B cell (primary cell): Measurements from ENCODE around the gene U2AF2. TPM values are rescaled to one million over a fixed set of nuclear protein-coding genes. Genes with fewer than 3 reads are reported as not detected.

Source experiments
- ATAC-seq: fragments of 200-7000 bp; cut with Tn5 transposase; one replicate; pipeline ENCODE4 v1.10.0; 2021; ENCODE audit warnings: low read depth, mild to moderate bottlenecking, moderate number of reproducible peaks, moderate library complexity
- CTCF ChIA-PET: fragments of 350-600 bp; sonication (Branson Sonifier 250); formaldehyde crosslinking; loops from one replicate; lab custom pipeline; 2021; ENCODE audit warnings: antibody characterized with exemption, inconsistent platforms; lab: Charles Lee
- POLR2A ChIA-PET: fragments of 350-600 bp; sonication (Branson Sonifier 250); formaldehyde crosslinking; loops from one replicate; lab custom pipeline; 2021; ENCODE audit warnings: antibody characterized with exemption; lab: Charles Lee
- DNase-seq: peaks from one replicate; pipeline ENCODE4 v3.0.0; 2013
- H2AFZ ChIP-seq: 2 replicates; pipeline ENCODE4 v1.6.1; 2012; ENCODE audit warnings: mild to moderate bottlenecking, low read depth, low read length; ENCODE audit not compliant: insufficient read depth, poor library complexity, severe bottlenecking
- H3K27ac ChIP-seq, 2 donors: 1 replicate in 1 of 2; 2 replicates in 1 of 2; pipeline ENCODE4 v1.5.1; 2012 to 2013; ENCODE audit warnings: low read length in 2 of 2, mild to moderate bottlenecking in 2 of 2, moderate library complexity in 1 of 2
- H3K27me3 ChIP-seq, 4 experiments: fragments of 200-600 bp in 1 of 4; sonication (generic) in 1 of 4; replicated peaks in 1 of 4; 1 replicate in 2 of 4; 2 replicates in 2 of 4; pipeline versions ENCODE4 v1.6.1 to v1.7.0; 2013 to 2016; ENCODE audit warnings: low read length in 3 of 4, mild to moderate bottlenecking in 2 of 4, mixed read lengths in 1 of 4, moderate library complexity in 1 of 4; ENCODE audit not compliant: insufficient read depth in 4 of 4, control insufficient read depth in 3 of 4; ENCODE audit errors: control extremely low read depth in 1 of 4
- H3K36me3 ChIP-seq, 2 experiments: replicated peaks in 1 of 2; 1 replicate in 1 of 2; 2 replicates in 1 of 2; pipeline versions ENCODE4 v1.6.1 to v1.7.1; 2013; ENCODE audit warnings: low read length in 1 of 2; ENCODE audit not compliant: insufficient read depth in 2 of 2, control insufficient read depth in 1 of 2; ENCODE audit errors: control extremely low read depth in 1 of 2, extremely low read depth in 1 of 2
- H3K4me1 ChIP-seq, 2 donors: fragments of 200-600 bp in 1 of 2; sonication (generic) in 1 of 2; 1 replicate in 1 of 2; 2 replicates in 1 of 2; pipeline versions ENCODE4 v1.5.1 to v1.6.1; 2013 to 2017; ENCODE audit warnings: low read length in 2 of 2; ENCODE audit not compliant: control insufficient read depth in 2 of 2, insufficient read depth in 2 of 2
- H3K4me2 ChIP-seq: replicated peaks from 2 replicates; pipeline ENCODE3; 2012; ENCODE audit warnings: mild to moderate bottlenecking, low read depth, low read length; ENCODE audit not compliant: poor library complexity, severe bottlenecking
- H3K4me3 ChIP-seq, 5 experiments: fragments of 200-600 bp in 1 of 5; sonication (generic) in 1 of 5; 1 replicate in 3 of 5; 2 replicates in 2 of 5; pipeline versions ENCODE4 v1.5.1 to v1.7.0; 2011 to 2016; ENCODE audit warnings: low read length in 4 of 5, mild to moderate bottlenecking in 4 of 5, low read depth in 2 of 5, control low read depth in 1 of 5, moderate library complexity in 1 of 5; ENCODE audit not compliant: insufficient read depth in 1 of 5; ENCODE audit errors: control extremely low read depth in 1 of 5, extremely low read depth in 1 of 5
- H3K79me2 ChIP-seq: fragments of 200-600 bp; sonication (generic); one replicate; pipeline ENCODE4 v1.6.0; 2016; ENCODE audit warnings: low read length; ENCODE audit not compliant: control insufficient read depth, insufficient read depth
- H3K9ac ChIP-seq: fragments of 200-600 bp; sonication (generic); 2 replicates; pipeline ENCODE4 v1.6.1; 2017; ENCODE audit warnings: mild to moderate bottlenecking, low read length, moderate library complexity
- H3K9me3 ChIP-seq, 3 donors: one replicate each; pipeline versions ENCODE4 v1.6.1 to v1.7.1; 2013; ENCODE audit warnings: low read length in 2 of 3; ENCODE audit not compliant: control insufficient read depth in 2 of 3, insufficient read depth in 1 of 3; ENCODE audit errors: control extremely low read depth in 1 of 3
- H4K20me1 ChIP-seq: 2 replicates; pipeline ENCODE4 v1.6.0; 2012; ENCODE audit warnings: mild to moderate bottlenecking, low read length; ENCODE audit not compliant: insufficient read depth, control insufficient read depth, poor library complexity, severe bottlenecking
- H3K27ac Mint-ChIP-seq: one replicate; pipeline ENCODE4 v1.8.0; 2021; ENCODE audit warnings: mixed read lengths
- H3K27me3 Mint-ChIP-seq: one replicate; pipeline ENCODE4 v1.8.0; 2021; ENCODE audit warnings: mixed read lengths
- H3K4me1 Mint-ChIP-seq: one replicate; pipeline ENCODE4 v1.8.0; 2021; ENCODE audit warnings: mixed read lengths
- H3K4me3 Mint-ChIP-seq: one replicate; pipeline ENCODE4 v1.8.0; 2021; ENCODE audit warnings: mixed read lengths
- H3K9me3 Mint-ChIP-seq: one replicate; pipeline ENCODE4 v1.8.0; 2022; ENCODE audit warnings: mixed read lengths; ENCODE audit not compliant: insufficient read depth
- EZH2 ChIP-seq: IDR thresholded peaks from 2 replicates; pipeline ENCODE4 v1.6.1; 2012; ENCODE audit warnings: borderline replicate concordance, low read depth, mild to moderate bottlenecking, moderate library complexity, low read length; ENCODE audit not compliant: insufficient read depth, poor library complexity, severe bottlenecking
- WGBS: methylation state at CpG from one replicate; pipeline ENCODE4 v1.1.5; 2013; ENCODE audit warnings: missing lambda C conversion rate; ENCODE audit not compliant: insufficient coverage; 5-methylcytosine and 5-hydroxymethylcytosine counted together
- intact Hi-C: fragments of 100-400 bp; cut with micrococcal nuclease; formaldehyde crosslinking; loops from one replicate; pipeline ENCODE4 v1.10.0; 2022
- polyA plus RNA-seq: library from polyadenylated mRNA; depleted of rRNA; stranded (reverse); fragments of >200 nt; gene quantifications from 2 replicates; pipeline ENCODE4 v1.2.3, GENCODE V29; 2012
- total RNA-seq, 2 donors: library from RNA; stranded (reverse); fragments of 120-200 nt in 1 of 2; gene quantifications; 1 replicate in 1 of 2; 2 replicates in 1 of 2; pipeline versions ENCODE4 v1.2.3 to v1.2.4, GENCODE V29; 2013 to 2022
- TF ChIP-seq, protein P1 (sequence below): fragments of 200-600 bp; IDR thresholded peaks from one replicate; pipeline ENCODE4 v1.8.0; 2022; ENCODE audit warnings: antibody characterized with exemption, mild to moderate bottlenecking

Gene U2AF2
- total and polyA plus RNA-seq, 2 donors (not counting 1 experiment from before 2014, with no cell fraction given): 275 to 300 TPM

DNA sequence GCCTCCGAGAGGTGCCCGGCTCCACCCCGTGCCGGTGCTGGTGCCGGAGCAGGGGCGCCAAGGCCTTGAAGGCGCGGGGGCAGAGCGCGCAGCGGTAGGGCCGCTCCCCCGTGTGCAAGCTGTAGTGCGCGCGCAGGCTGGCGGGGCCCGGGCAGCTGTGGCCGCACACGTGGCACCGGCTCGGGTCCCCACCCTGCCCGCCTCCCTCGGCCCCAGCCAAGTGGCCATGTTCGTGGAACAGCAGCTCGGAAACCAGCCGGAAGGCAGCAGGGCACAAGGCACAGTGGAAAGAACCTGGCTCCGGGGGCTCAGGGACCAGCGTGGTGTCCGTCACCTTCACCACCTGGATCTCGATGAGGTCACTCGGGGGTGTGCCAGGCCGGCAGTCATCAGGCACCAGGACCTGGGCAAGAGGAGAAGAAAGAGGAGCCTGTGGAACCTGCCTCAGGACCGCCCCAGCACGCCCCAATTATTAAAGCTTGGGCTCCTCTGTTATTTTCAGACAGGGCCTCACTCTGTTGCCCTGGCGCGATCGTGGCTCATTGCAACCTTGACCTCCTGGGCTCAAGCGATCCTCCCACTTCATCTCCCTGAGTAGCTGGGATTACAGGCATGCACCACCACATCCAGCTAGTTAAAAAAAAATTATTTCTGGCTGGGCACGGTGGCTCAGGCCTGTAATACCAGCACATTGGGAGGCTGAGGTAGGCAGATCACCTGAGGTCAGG, 32.4 kb upstream of the U2AF2 start:
- no peak for TF ChIP-seq EZH2
- TF ChIP-seq, protein P1, sequence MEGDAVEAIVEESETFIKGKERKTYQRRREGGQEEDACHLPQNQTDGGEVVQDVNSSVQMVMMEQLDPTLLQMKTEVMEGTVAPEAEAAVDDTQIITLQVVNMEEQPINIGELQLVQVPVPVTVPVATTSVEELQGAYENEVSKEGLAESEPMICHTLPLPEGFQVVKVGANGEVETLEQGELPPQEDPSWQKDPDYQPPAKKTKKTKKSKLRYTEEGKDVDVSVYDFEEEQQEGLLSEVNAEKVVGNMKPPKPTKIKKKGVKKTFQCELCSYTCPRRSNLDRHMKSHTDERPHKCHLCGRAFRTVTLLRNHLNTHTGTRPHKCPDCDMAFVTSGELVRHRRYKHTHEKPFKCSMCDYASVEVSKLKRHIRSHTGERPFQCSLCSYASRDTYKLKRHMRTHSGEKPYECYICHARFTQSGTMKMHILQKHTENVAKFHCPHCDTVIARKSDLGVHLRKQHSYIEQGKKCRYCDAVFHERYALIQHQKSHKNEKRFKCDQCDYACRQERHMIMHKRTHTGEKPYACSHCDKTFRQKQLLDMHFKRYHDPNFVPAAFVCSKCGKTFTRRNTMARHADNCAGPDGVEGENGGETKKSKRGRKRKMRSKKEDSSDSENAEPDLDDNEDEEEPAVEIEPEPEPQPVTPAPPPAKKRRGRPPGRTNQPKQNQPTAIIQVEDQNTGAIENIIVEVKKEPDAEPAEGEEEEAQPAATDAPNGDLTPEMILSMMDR: no peak
- WGBS: 99% methylated on average over 35 of the region's 40 CpGs
- intact Hi-C loops: loop anchor here (5.0 to 10.0 kb wide), 2 partner anchors 215 to 522 kb away; partner anchors contain the start of genes UBE2S and ZNF444
- ChIA-PET CTCF (interaction anchor here (1.3 to 3.2 kb wide), 5 partner anchors 11 to 155 kb away, joined by 3 to 27 read pairs (median 8); partner anchors contain the start of genes FIZ1 and ZNF865), POLR2A (interaction anchor here (0.5 kb wide), 2 partner anchors 16 to 23 kb away, joined by 3 to 4 read pairs; no protein-coding TSS in a partner anchor)
- peaks cover 10% of the 10 kb centered on the region for H3K79me2 ChIP-seq
- peaks cover 7% of the 10 kb centered on the region for H4K20me1 ChIP-seq
- H2AFZ ChIP-seq: no peak overlapping the region
- no peak overlapping the region for H3K4me2 ChIP-seq
- no peak for ATAC-seq
- H3K27ac ChIP-seq: no peak overlapping the region
- H3K4me1 ChIP-seq: peaks cover 10 to 14% of the 10 kb centered on the region in 2 donors
- H3K4me3 ChIP-seq: no peak overlapping the region
- Mint-ChIP-seq H3K9me3 (no peaks in the 10 kb centered on the region), H3K27me3 (no peaks in the 10 kb centered on the region), H3K27ac (no peak overlapping the region), H3K4me3 (no peak overlapping the region), H3K4me1 (peaks cover 18% of the 10 kb centered on the region)
- H3K9ac ChIP-seq: no peak overlapping the region
- H3K27me3 ChIP-seq: no peaks in the 10 kb centered on the region
- peaks cover 0 to 9% of the 10 kb centered on the region in 2 experiments for H3K36me3 ChIP-seq
- H3K9me3 ChIP-seq: no peaks in the 10 kb centered on the region
- DNase-seq: peak; percentile 30

DNA sequence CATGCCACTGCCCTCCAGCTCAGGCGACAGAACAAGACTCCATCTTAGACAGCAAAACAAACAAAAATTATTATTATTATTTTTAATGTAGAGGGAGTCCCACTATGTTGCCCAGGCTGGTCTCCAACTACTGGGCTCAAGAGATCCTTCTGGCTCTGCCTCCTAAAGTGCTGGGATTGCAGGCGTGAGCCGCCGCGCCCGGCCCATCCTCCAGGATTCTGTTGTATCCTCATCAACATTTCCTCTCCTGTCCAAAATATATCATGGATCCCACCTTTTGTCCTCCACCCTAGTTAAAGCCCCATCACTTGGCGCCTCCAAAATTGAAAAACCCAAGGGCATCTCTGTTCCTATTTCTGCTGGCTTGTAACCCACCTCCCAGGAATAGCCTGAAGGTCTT, 31.7 kb upstream of the U2AF2 start:
- peaks cover 8% of the 10 kb centered on the region for H3K79me2 ChIP-seq
- H3K9ac ChIP-seq: no peak overlapping the region
- H3K27me3 ChIP-seq: no peaks in the 10 kb centered on the region
- H3K27ac ChIP-seq: no peak overlapping the region
- no peak overlapping the region for H2AFZ ChIP-seq
- DNase-seq: no peak
- POLR2A ChIA-PET: interaction anchor here (0.5 to 1.6 kb wide), 4 partner anchors 9 to 106 kb away, joined by 3 to 4 read pairs (median 3); partner anchors contain the start of gene FIZ1
- no peaks in the 10 kb centered on the region for H3K27me3 Mint-ChIP-seq
- intact Hi-C loops: loop anchor here (5.0 to 10.0 kb wide), 2 partner anchors 216 to 522 kb away; partner anchors contain the start of genes UBE2S and ZNF444
- H3K4me2 ChIP-seq: no peak overlapping the region
- no peaks in the 10 kb centered on the region for H3K9me3 Mint-ChIP-seq
- H3K4me1 ChIP-seq: peaks cover 10 to 14% of the 10 kb centered on the region in 2 donors
- H4K20me1 ChIP-seq: peaks cover 7% of the 10 kb centered on the region
- H3K4me1 Mint-ChIP-seq: peaks cover 18% of the 10 kb centered on the region
- ATAC-seq: no peak
- no peak overlapping the region for H3K4me3 ChIP-seq
- CTCF ChIA-PET: interaction anchor here (1.3 to 3.2 kb wide), 6 partner anchors 10 to 482 kb away, joined by 3 to 27 read pairs (median 8); partner anchors contain the start of genes FIZ1 and ZNF865
- peak overlapping the region; percentile 23 for H3K4me3 Mint-ChIP-seq
- no peak overlapping the region for H3K27ac Mint-ChIP-seq
- peaks cover 0 to 6% of the 10 kb centered on the region in 2 experiments for H3K36me3 ChIP-seq
- no peaks in the 10 kb centered on the region for H3K9me3 ChIP-seq
- TF ChIP-seq EZH2: no peak
- TF ChIP-seq, protein P1: no peak
- 99% methylated on average over 6 of the region's 7 CpGs for WGBS
